Mammary epithelial cell (primary cell): Measurements from ENCODE around the gene CDK12.
A peak's percentile ranks its signal among the peaks of the same experiment; 100 is the strongest.

Experiments
- CTCF ChIP-seq, 2 donors: IDR thresholded peaks in 1 of 2; conservative IDR thresholded peaks in 1 of 2; 2 replicates each; pipeline ENCODE4 v1.5.1; 2011 to 2012; ENCODE audit warnings: inconsistent platforms in 2 of 2, low read length in 2 of 2, mild to moderate bottlenecking in 2 of 2, control low read depth in 1 of 2, low read depth in 1 of 2; ENCODE audit not compliant: insufficient read depth in 1 of 2; ENCODE audit errors: extremely low read depth in 1 of 2
- EZH2 ChIP-seq: IDR thresholded peaks from 2 replicates; pipeline ENCODE4 v1.6.1; 2012; ENCODE audit warnings: low read length, inconsistent platforms, borderline replicate concordance

- peak; percentile 55 to 59 for TF ChIP-seq CTCF (conservative IDR thresholded peaks at IDR 0.05 in 1 of 2, IDR thresholded peaks at IDR 0.05 in 1 of 2; ENCODE audit: extremely low read depth in 1 of 2, insufficient read depth in 1 of 2, low read depth in 1 of 2, low read length in 2 of 2)
- TF ChIP-seq EZH2: no peak
These were observed 114.9 kb downstream of the CDK12 start for GRCh38 chr17:39576187-39576586.
